GOT3 (cell line): ENCODE results near the gene PLPP1.

Experiments used
- DNase-seq: peaks from one replicate; lab custom pipeline; 2025; ENCODE audit warnings: mixed read lengths; lab: John Stamatoyannopoulos, UW

PLPP1 gene

DNA sequence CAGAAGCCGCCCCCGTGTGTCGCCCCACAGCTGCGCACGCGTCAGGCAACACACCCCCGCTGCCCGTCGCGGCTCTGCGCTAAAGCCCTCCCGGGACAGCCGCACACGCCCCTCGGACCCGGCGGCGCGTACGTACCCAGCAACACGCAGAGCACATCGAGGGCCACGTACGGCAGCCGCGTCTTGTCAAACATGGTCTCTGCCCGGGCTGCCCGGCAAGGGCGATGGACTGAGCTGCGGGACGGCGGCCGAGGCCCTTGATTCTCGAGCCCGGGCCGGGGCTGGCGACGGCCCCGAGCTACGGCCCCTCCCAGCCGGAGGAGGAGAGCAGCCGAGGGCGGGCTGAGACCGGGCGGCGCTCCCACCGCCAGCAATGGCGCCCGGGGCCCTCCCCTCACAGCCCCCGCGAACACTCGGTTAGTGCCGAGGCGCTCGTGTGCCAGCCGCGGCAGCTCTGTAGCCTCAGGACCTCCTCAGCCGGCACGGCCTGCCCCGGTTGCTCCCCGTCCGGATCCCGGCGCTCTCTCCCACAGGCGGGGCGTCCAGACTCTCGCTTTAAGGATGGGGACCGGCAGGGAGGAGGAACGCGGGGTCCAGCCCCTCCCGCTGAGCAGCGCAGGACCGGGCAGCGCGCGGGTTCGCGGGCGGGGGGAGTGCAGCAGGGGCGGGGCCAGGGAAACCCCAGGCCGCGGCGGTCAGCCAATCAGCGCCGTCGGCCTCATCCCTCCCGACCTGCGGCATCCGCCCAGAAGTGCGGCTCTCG is at the start of gene PLPP1:
Gene PLPP1 (minus strand): TSS at position 529 of the 763 bp plus-strand sequence. CDS start 335 bp downstream, at position 194.
- DNase-seq = peak; percentile 73

DNA sequence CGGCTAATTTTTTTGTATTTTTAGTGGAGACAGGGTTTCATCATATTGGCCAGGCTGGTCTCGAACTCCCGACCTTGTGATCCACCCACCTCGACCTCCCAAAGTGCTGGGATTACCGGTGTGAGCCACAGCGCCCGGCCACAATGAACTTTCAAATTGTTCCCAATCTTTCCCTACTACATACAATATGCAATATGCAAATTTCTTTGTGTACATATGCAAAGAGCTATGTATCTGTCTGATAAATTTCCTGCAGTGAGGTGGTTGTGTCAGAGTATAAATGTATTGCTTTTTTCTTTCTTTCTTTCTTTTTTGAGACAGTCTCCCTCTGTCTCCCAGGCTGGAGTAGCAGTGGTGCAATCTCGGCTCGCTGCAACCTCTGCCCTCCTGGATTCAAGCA is 48.8 kb upstream of the PLPP1 start:
- no peak for DNase-seq

DNA sequence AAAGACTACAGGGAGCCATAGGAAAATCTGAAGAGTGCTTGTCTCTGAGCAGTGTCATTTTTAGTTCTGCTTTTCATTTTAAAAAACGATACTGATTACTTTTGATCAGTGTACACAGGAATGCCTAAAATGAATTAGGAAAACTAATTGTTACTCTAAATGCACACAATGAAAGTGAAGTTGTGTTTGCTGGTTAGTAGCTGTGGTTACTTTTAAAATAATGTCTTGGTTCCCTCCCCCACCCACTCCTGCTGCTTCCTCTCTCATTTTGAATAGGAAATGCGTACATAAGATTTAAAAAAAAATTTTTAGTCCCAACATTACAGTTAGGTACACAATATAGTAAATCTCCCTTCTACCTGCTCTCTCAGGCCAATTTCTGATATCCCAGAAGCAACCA is 47.5 kb upstream of the PLPP1 start:
- DNase-seq = no peak

DNA sequence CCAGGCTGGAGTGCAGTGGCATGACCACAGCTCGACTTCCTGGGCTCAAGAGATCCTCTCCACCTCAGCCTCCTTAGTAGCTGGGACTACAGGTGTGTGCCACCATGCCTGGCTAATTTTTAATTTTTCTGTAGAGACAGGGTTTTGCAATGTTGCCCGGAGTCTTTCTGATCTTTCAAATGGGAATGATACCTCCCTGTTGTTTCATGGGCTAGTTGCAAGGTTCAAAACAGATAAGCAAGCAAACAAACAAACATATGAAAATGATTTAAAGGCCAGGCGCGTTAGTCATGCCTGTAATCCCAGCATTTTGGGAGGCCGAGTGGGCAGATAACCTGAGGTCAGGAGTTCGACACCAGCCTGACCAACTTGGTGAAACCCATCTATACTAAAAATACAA is 45.3 kb upstream of the PLPP1 start:
- no peak for DNase-seq

DNA sequence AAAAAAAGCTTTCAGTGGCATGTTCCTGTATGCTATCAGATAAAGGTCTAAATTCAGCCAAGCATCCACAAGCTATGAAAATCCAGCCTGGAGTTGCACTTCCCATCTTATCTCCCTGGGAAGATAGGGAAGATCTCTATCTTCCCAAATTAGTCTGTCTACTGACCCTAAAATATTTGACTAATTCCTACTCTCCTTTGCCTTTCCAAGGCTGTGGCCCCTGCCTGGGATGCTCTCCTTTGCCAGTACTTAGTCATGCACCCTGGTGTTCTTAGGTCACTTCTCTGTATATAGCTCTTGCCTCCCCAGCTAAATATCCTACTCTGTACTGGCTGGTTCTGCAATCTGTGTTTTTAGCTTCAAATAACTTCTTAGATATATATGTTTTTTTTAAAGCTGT is 44.0 kb upstream of the PLPP1 start:
- DNase-seq = no peak

DNA sequence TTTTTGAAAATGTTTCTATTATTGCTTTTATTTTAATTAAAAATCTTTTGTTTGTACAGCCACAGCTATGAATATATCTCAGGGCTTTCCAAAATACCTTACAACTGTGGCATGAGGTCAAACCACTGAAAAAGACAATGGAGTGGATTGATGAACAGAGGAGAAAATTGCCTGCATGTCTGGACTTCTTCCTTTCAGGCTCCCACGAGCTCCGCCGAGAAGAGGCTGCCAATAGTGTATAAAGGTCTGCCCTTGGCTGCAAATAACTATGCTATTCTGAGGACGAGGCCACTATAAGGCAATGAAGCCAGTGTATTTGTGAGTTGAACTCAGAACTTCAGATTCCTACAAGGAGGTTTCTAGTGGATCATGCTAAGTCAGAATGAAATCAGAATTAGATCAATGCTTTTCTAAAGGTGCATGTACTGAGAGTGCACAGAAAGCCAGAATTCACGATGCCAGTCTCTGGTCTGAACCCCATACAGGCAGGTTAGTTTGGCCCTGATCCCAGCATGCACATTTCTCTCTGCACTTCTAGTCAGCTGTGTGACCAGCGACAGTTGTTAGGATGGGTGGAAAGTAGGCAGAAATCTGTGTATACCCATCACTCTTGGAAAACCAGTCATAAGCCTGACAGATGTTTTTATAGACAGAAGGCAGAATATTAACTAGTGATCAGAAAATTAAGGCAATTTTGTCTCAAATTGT is 42.7 kb upstream of the PLPP1 start:
- DNase-seq = no peak

DNA sequence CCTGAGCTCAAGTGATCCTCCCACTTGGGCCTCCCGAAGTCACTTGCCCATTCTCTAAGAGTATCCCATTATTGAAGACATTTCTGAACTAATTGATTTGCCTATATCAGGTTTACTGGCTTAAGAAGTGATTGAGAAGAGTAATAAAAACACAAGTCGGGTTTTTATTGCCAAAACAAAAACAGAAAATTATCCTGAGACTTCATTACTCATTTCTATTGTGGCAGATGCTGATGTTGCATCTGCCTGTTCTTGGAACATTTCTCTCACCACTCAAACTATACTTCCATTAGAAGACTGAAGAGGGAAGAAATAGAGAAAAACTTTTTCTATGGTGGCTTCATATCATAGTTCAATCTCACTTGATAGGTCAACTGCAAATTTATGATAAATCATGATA is 41.9 kb upstream of the PLPP1 start:
- DNase-seq = no peak

DNA sequence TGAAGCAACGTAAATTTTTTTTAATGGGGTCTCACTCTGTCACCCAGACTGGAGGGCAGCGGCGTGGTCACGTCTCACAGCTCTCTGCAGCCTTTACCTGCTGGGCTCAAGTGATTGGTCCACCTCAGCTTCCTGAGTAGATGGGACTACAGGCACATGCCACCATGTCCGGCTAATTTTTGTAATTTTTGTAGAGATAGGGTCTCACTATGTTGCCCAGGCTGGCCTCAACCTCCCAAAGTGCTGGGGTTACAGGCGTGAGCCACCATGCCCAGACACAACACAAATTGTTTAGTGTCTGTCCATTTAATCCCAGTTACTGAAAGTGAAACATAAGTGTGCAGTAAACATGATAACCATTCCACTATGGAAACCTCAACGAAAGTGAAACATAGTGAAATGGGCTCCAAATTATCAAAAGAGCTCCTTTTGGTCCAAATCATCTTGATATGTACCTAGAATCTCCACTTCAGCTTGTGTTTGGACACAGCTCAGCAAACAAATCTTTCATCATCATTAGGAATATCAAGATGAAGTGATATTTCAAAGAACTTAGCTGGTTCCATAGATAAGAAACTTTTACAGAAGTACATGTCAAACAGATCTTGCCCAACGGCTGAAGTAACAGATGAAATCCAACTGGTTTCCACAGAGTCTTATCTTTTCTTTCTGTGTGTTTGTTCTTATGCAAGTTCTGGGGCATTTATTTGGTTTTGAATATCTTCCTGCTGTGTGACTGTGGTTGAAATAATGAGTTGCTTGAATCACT is 41.2 kb upstream of the PLPP1 start:
- DNase-seq = no peak

DNA sequence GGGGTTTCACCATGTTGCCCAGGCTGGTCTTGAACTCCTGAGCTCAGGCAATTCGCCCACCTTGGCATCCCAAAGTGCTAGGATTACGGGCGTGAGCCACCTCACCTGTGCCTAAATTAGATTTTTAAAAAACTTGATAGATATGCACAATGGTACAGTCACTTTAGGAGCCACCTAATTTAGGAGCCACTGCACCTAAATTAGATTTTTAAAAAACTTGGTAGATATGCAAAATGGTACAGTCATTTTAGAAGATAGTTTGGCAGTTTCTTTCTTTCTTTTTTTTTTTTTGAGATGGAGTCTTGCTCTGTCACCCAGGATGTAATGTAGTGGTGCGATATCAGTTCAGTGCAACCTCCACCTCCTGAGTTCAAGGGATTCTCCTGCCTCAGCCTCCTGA is 37.8 kb upstream of the PLPP1 start:
- no peak for DNase-seq

DNA sequence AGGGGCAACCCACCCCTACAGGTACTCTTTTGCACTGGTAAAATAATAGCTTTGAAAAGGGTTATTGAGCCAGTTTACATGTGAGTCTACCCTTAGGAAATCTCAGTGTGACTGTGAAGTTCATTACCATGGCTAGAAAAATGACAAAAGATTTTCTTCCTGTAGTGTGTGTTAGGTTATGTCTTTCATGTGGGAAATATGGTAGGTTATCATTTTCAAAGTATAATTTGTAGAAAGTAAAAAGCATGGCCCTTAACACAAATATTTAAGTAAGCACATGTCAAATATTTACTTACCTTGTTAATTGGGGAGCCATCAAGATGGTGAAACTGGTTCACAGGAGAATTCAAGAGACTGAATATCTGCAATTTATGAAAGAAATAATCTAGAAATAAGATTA is 37.3 kb upstream of the PLPP1 start:
- DNase-seq = no peak

DNA sequence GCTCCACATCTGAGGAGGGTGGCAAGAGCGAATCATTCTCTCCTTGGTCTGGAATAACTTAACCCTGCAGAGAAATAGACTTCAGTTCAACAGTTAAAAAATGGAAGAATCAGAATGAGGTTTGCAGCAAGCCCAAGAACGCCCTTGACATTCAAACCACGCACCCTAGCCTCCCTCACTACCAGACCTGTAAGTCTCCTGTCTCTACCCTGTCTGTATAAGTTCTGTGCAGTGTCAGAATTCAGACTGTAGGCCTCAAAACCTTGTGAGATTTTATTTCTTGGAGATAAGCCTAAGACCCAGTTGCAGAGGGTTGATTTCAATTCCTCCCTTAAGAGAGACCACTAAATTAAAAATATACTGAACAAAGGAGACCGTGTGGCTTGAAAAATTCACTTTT is 35.8 kb upstream of the PLPP1 start:
- DNase-seq = no peak

DNA sequence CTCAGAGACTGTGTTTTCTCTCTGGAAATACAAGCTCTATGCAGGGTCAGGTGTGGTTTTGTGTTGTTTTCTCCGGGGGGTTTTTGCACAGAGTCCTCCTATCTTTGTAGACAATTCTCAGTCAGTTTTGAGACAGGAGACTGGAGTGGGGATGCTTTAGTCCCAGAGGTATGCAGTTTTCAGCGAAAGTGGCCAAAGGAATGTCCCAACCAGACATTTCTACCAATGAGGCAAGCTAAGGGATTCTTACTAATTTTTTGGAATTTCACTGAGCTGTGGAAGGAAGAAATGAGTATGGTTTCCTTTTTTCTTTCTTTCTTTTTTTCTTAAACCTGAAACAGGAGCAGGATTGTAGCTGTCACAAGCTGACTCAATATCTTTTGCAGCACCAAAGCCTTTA is 35.3 kb upstream of the PLPP1 start:
- DNase-seq = no peak

DNA sequence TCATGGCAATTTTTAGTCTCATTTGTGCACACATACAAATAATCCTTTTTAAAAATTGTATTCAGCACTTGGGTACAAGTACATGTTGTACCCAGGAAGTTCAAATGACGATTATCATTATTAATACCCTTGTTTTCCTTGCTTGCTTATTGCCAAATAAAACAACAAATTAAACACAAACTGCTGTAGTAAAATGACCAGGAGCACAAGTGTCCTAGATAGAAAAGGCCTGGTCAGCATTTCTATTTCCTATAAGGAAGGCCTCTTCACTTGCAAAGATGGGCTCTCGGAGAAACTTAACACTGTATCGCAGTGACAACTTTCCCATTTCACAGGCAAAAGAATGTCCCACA is 34.7 kb upstream of the PLPP1 start:
- no peak for DNase-seq

DNA sequence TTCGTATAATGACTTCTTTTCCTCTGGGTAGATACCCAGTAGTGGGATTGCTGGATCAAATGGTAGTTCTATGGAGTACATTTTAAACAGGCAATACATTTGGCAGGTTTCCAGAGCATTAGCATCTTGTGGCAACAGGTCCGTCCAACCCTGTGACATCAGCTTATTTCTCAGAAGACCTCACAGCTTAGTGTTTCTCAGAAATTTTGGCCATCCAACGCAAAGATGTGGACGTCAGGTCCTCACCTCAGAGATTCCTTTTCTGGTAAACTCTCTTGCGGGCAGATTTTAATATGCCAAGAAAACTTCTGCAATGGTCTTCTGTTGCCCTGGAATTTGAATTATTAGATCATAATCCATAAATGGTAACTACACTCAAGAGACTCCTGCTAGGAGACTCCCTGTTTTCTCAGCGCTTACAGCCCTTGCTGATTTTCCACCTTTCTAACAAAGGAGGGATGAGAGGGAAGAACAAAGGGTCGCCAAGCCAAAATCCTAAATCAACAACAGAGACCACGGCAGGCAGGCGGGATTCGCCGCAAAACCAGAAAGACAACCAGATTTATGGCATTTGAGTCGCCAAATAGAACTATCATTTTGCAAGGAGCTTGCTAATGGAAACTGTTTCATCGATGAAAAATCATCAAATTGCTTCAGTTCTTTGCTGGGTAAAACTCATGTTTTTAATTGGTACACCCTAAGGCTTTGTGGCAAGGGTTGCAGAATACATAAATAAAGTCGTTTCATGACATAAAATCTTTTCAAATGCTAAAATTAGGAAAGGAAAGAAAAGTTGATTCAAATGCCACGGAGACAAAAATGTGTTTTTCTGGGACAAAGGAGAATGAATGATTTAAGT is 34.1 kb upstream of the PLPP1 start:
- DNase-seq = no peak

DNA sequence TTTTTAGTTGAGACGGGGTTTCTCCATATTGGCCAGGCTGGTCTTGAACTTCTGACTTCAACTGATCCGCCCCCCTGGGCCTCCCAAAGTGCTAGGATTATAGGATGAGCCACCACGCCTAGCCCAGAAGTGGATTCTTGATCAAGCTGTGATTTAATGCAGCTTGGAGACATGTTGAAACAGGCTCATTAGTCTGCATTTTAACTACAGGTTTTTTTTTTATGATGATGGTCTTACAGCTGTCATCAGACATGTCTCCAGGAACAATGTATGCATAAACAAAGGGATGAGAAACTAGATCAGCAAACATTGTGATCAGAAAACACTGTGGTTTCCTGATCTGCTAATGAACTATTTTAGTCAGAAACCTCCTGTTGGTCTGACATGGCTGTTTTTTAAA is 30.0 kb upstream of the PLPP1 start:
- no peak for DNase-seq

DNA sequence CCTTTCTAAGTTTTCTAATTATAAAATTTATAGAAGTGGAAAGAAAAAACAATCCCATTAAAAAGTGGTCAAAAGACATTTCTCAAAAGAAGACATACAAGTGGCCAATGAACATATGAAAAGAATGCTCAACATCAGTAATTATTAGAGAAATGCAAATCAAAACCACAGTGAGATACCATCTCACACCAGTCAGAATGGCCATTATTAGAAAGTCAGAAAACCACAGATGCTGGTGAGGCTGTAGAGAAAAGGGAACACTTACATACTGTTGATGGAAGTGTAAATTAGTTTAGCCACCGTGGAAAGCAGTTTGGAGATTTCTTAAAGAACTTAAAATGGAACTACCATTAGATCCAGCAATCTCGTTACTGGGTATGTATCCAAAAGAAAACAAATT is 23.7 kb upstream of the PLPP1 start:
- DNase-seq = no peak

DNA sequence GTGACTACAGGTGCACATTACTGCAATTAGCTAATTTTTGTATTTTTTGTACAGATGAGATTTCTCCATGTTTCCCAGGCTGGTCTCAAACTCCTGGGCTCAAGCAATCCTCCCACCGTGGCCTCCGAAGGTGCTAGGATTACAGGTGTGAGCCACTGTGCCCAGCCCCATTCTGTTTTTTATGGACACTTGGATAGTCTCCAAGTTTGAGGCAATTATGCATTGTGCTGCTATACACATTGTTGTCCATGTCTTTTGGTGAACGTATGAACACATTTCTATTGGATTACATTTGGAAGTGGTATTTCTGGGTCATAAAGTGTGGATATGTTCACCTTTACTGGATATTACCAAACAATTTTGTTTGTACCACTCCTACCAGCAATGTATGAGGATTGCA is 22.4 kb upstream of the PLPP1 start:
- no peak for DNase-seq

DNA sequence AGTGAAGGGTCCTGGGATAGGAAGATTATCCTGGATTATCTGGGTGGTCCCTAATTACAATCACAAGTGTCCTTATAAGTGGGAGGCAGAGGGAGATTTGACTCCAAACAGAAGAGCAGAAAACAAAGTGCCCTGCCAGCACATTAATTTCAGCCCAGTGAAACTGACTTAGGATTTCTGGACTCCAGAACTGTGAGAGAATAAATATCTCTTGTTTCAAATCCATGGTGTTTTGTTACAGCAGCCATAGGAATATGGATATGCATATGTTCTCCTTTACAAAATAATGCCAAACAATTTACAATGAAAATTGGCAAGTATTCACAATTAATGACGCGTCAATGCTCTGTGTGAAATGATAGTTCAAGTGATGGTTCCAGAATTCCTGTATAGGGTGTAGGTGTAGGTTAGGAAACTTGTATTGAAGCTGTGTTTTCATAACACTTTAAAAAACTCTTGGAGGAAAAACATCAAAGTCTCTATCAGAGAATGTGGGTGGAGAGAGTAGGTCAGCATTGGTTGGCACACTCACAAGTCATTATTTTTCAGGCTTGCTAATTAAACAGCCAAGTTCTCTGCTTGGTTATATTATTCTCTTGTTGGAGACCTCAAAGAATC is 19.9 kb upstream of the PLPP1 start:
- DNase-seq = no peak

DNA sequence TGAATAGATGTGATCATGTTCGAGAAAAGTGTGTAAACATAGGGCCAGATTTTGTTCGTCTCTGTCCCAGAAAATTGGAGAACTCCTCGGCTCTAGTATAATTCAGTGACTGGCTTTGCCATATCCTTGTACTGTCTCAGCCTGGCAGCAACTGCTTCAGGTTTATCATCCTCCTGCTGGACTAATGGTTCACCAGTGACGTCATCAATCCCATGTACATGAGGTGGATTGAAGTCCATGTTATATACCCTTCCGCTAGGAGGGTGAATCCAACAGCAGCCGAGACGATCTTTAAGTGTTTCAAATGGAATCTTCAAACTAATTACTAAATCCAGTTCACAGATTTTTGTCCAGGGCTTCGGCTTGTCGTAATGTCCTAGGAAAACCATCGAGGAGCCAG is 17.1 kb upstream of the PLPP1 start:
- no peak for DNase-seq

DNA sequence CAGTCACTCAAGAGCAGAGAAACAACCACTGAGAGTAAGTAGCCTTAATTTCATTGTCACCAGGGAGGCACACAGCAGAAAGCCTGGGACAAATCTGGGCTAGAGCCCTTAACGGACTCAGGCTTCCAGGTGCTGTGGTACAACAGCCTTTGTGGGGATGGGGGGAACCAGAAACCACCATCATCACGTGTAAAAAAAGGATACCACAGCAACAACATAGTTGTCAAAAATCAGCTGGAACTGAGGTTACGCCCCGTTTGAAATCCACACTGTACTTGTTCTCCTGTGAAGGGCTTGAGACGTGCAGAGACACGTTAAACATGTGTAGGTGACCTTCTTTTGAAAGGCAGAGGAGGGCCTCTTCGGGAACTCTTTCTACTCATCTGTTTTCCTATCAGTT is 16.6 kb upstream of the PLPP1 start:
- no peak for DNase-seq

DNA sequence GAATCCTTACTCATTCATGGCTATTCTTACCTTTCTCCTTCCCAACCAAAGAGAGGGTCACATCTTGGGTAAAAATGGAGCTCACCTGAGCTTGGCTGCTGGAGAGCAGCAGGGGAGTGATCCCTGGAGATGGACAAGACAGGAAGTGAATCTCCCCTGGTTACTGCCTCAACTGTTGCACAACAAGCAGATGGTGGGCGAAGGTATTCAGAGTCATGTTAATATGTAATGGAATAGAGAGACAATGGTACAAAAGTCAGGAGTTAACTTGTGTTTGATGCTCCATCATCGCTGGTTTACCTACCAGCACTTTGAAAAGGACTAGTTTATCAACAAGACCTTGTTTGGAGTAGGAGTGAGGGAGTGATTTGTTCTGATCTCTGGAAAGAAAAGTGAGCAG is 13.0 kb upstream of the PLPP1 start:
- DNase-seq = no peak

DNA sequence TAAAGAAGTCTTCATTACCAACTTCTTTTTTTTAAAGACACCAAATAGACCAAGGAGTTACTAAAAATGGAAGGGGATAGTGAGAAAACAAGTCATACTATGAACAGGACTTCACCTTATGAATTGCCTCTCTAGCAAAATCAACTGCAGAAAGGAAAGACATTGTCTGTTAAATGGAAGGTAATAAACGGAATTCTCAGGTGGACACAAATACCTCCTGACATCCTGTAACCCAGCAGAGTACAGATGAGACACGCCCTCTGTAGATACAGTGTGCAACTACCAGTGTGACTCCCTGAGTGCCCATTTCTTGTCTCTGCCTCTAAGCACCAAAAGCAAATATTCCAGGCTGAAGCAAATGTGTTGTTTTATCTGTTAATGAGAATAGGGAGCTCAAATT is 12.2 kb upstream of the PLPP1 start:
- no peak for DNase-seq
